Activated naive CD8-positive, alpha-beta T cell treated with anti-CD3 and anti-CD28 coated beads for 36 hours (primary cell): Measurements from ENCODE around the gene S100A8. TPM values are rescaled to one million over a fixed set of nuclear protein-coding genes. Genes with fewer than 3 reads are reported as not detected.

Source experiments
- DNase-seq: peaks from one replicate; pipeline ENCODE4 v3.0.0; 2021
- H3K27ac Mint-ChIP-seq: one replicate; pipeline ENCODE4 v1.8.0; 2022; ENCODE audit warnings: mild to moderate bottlenecking, moderate library complexity, mixed read lengths
- H3K27me3 Mint-ChIP-seq: one replicate; pipeline ENCODE4 v1.8.0; 2022; ENCODE audit warnings: mild to moderate bottlenecking, mixed read lengths
- H3K36me3 Mint-ChIP-seq: one replicate; pipeline ENCODE4 v1.8.0; 2021; ENCODE audit warnings: mild to moderate bottlenecking, mixed read lengths
- H3K4me1 Mint-ChIP-seq: one replicate; pipeline ENCODE4 v1.8.0; 2021; ENCODE audit warnings: mixed read lengths
- H3K4me3 Mint-ChIP-seq: one replicate; pipeline ENCODE4 v1.8.0; 2022; ENCODE audit warnings: mild to moderate bottlenecking, moderate library complexity, mixed read lengths
- H3K9me3 Mint-ChIP-seq: one replicate; pipeline ENCODE4 v1.8.0; 2022; ENCODE audit warnings: mixed read lengths
- total RNA-seq, 2 experiments: library from RNA; stranded (reverse); gene quantifications; one replicate each; pipeline ENCODE4 v1.2.3, GENCODE V29; 2021

Gene S100A8
- total RNA-seq, 2 experiments from 2014 or later, result not detected

DNA sequence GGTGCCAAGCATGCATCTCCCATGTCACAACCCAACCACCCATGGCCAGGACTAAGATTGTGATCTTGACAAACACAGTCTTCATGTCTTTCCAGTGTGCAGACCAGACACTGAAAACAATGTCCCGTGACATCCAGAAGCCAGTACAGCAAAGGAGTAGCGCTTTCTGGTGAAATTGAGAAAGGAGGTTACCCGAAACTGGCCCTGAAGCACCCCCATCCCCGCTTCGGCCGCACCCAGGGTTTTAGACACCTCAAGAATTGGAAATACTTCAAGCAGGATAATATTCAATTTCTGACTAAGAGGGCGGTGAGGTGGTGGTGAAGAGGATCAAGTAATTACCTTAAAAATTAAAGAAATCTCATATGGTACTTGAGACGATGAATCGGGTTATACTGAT lies 10.6 kb upstream of the S100A8 start:
- Mint-ChIP-seq H3K4me1 (no peaks in the 10 kb centered on the region), H3K36me3 (no peaks in the 10 kb centered on the region), H3K4me3 (no peak overlapping the region), H3K27me3 (peaks cover 7% of the 10 kb centered on the region), H3K9me3 (peaks cover 2% of the 10 kb centered on the region), H3K27ac (no peak overlapping the region)
- DNase-seq, result no peak

DNA sequence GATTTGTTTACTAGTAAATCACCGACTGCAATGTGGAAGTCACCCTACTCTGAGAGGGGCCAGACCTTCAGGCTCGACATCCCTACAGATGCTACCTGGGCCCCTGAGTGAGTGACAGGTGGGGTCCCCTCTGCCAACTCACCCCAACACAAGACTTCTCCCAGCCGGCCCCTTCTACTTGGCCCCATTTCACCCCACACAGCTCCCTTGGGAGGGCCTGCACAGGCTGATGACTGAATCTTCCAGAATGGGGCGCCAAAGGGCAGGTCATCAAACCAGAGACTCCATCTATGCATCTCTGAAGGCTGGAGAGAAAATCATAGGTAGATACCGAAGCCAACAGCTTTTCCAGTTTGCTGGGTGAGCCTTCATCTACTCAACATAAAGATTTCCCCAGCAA lies 9.4 kb upstream of the S100A8 start:
- H3K4me1 Mint-ChIP-seq, result no peaks in the 10 kb centered on the region

GRCh38 chr1:153399401-153400055 lies 8.7 kb upstream of the S100A8 start:
- Mint-ChIP-seq H3K9me3 (peaks cover under 1% of the 10 kb centered on the region), H3K27ac (no peak overlapping the region), H3K4me1 (no peaks in the 10 kb centered on the region), H3K36me3 (no peaks in the 10 kb centered on the region), H3K4me3 (no peak overlapping the region), H3K27me3 (peaks cover 7% of the 10 kb centered on the region)
- no peak for DNase-seq

More for the DNA sequence above, 9.4 kb upstream of the S100A8 start:
- no peak overlapping the region for H3K4me3 Mint-ChIP-seq
- H3K27ac Mint-ChIP-seq, result no peak overlapping the region
- no peaks in the 10 kb centered on the region for H3K36me3 Mint-ChIP-seq
- peaks cover 7% of the 10 kb centered on the region for H3K27me3 Mint-ChIP-seq
- peaks cover 2% of the 10 kb centered on the region for H3K9me3 Mint-ChIP-seq
- no peak for DNase-seq

GRCh38 chr1:153397924-153398651 lies 7.2 kb upstream of the S100A8 start:
- Mint-ChIP-seq H3K36me3 (no peaks in the 10 kb centered on the region), H3K4me1 (no peaks in the 10 kb centered on the region), H3K9me3 (no peaks in the 10 kb centered on the region), H3K27ac (no peak overlapping the region), H3K27me3 (peaks cover 3% of the 10 kb centered on the region), H3K4me3 (no peak overlapping the region)
- no peak for DNase-seq

DNA sequence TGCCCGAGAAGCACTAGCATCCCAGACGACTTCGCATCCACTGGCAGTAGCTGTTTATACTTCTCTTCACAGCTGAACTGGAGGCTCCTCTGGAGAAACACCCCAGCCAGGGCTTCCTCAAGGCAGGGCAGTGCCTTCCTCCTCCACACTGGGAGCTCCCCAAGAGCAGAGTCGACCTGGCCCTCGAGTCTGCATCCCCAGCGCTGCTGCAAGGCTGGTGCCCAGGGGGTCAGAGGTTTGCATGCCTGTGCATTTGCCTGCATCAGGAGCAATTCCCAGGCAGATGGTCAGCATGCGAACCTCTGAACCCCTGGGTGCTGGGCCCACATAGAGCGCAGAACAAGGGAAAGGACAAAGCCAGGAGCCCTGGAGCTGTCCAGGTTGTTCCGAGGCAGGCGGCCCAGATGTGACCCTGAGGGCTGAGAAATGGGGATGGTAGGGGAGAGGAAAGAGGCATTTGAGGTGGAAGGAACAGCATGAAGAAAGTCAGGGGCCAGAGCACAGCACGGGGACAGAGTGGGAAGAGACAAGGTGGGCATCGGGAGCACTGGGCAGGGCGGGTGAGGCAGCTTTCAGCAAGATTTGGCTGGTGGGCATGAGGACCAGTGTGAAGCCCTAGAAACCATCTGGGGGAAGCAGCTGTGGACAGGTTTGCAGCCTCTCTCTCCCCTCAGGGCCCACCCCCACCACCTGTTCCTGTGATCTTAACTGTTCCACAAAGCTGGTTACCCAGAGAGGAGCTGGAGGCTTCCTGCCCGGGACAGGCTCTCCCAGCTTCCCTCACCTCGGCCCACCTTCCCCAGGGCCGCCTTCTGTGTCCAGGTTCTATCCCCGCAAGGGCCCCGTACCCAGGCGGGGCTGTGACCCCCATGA lies 6.4 kb upstream of the S100A8 start:
- Mint-ChIP-seq H3K36me3 (no peaks in the 10 kb centered on the region), H3K4me3 (no peak overlapping the region), H3K4me1 (no peaks in the 10 kb centered on the region), H3K27ac (no peak overlapping the region), H3K27me3 (peaks cover 3% of the 10 kb centered on the region), H3K9me3 (no peaks in the 10 kb centered on the region)
- DNase-seq, result no peak

DNA sequence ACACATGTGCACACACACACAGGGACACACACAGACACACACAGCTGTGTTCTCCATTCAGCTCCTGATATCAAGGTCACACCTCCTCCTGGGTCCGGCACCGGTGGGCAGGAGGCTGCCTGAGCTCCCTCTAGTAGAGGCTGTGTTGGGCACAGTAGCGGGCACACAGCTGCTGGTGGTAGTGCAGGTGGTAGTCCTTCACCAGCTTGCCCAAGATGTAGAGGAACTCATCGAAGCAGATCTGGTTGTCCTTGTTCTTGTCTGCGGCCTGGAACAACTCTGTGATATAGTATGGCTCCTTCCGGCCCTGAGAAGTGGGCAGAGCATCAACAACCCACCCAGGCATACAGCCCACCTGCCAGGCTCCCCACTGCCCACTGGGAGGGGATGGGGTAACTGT lies 5.6 kb upstream of the S100A8 start:
- no peak for DNase-seq
- Mint-ChIP-seq H3K27ac (no peak overlapping the region), H3K4me1 (no peaks in the 10 kb centered on the region), H3K4me3 (no peak overlapping the region), H3K36me3 (no peaks in the 10 kb centered on the region), H3K27me3 (peaks cover 3% of the 10 kb centered on the region), H3K9me3 (no peaks in the 10 kb centered on the region)

- no peak overlapping the region for H3K4me3 Mint-ChIP-seq
- H3K9me3 Mint-ChIP-seq, result no peaks in the 10 kb centered on the region
- H3K4me1 Mint-ChIP-seq, result no peaks in the 10 kb centered on the region
- DNase-seq, result no peak
- peaks cover 3% of the 10 kb centered on the region for H3K27me3 Mint-ChIP-seq
- no peak overlapping the region for H3K27ac Mint-ChIP-seq
- H3K36me3 Mint-ChIP-seq, result no peaks in the 10 kb centered on the region
These were observed 4.9 kb upstream of the S100A8 start for GRCh38 chr1:153395776-153396175.

DNA sequence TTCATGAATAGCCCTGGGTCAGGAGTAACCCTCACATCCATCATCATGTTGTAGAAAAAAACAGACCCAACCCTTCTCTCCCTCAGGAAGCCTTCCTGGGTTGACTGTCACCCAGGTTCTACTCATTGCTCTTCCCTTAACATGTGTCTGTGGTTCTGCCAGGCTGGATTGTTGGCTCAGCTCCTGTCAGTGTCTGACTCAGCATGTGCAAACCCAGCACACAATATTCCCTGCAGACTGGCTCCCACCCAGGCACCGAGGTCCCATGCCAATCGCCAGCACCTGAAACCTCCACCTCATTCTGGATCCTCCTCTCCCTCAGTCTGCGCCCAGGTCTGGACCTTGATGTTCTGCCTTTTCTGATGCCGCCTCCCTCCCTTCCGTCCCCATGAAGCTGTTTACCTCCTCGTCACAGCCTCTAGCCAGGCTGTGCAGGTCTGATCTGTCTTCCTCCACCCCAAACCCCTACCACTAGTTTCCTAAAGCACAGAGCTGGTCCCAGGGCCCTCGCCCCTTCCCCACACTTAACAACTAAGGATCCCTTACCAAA lies 4.3 kb upstream of the S100A8 start:
- Mint-ChIP-seq H3K27me3 (peaks cover 3% of the 10 kb centered on the region), H3K36me3 (no peaks in the 10 kb centered on the region), H3K4me3 (no peak overlapping the region), H3K4me1 (no peaks in the 10 kb centered on the region), H3K27ac (no peak overlapping the region), H3K9me3 (no peaks in the 10 kb centered on the region)
- no peak for DNase-seq

GRCh38 chr1:153394391-153394790 lies 3.5 kb upstream of the S100A8 start:
- Mint-ChIP-seq H3K4me3 (no peak overlapping the region), H3K36me3 (no peaks in the 10 kb centered on the region), H3K4me1 (no peaks in the 10 kb centered on the region), H3K9me3 (no peaks in the 10 kb centered on the region), H3K27ac (no peak overlapping the region), H3K27me3 (peaks cover 3% of the 10 kb centered on the region)
- DNase-seq, result no peak

DNA sequence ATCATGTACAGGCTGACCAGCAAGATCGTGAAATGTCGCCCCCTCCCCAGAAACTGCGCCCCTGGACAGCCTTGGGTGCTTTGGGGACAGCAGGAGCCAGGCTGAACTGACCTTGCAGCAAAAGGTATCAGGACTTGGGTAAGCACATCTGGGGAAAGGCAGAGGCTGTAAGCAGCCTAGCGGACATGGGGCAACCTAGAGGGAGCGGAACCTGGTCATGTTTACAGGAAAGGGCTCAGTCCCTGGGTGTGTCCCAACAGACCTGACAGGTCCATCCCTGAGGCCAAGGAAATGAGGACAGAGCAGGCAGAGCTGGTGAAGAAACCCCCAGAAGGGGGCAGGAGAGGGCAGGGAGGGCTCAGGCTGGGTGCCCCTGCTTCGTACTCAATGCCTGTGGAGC lies 3.1 kb upstream of the S100A8 start:
- H3K4me1 Mint-ChIP-seq, result no peaks in the 10 kb centered on the region
- no peaks in the 10 kb centered on the region for H3K9me3 Mint-ChIP-seq
- H3K27ac Mint-ChIP-seq, result no peak overlapping the region
- no peak for DNase-seq
- H3K36me3 Mint-ChIP-seq, result no peaks in the 10 kb centered on the region
- peaks cover 3% of the 10 kb centered on the region for H3K27me3 Mint-ChIP-seq
- H3K4me3 Mint-ChIP-seq, result no peak overlapping the region

DNA sequence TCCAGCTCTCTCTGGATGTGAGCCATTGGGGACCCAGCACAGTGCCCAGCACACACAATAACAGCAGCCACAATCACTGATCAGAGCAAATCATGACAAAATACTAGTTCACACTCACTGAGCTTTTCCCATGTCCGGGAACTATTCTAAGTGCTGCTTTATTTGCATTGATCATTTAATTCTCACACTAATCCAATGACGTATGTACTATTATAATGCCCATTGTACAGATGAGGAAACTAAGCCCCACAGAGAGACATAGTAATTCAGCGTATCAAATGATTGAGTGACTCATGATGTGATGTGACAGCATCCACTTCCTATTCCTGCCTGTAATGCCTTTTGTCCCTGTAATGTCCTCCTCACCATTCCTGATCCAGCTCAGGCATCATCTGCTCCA lies 1.9 kb upstream of the S100A8 start:
- Mint-ChIP-seq H3K36me3 (no peaks in the 10 kb centered on the region), H3K27me3 (peaks cover 3% of the 10 kb centered on the region), H3K4me3 (no peak overlapping the region), H3K27ac (no peak overlapping the region), H3K9me3 (no peaks in the 10 kb centered on the region), H3K4me1 (no peaks in the 10 kb centered on the region)
- DNase-seq, result no peak

- no peak overlapping the region for H3K27ac Mint-ChIP-seq
- H3K9me3 Mint-ChIP-seq, result no peaks in the 10 kb centered on the region
- H3K27me3 Mint-ChIP-seq, result peaks cover 3% of the 10 kb centered on the region
- no peaks in the 10 kb centered on the region for H3K4me1 Mint-ChIP-seq
- no peak for DNase-seq
- no peak overlapping the region for H3K4me3 Mint-ChIP-seq
- no peaks in the 10 kb centered on the region for H3K36me3 Mint-ChIP-seq
These were observed 1.4 kb upstream of the S100A8 start for GRCh38 chr1:153392258-153392657.

DNA sequence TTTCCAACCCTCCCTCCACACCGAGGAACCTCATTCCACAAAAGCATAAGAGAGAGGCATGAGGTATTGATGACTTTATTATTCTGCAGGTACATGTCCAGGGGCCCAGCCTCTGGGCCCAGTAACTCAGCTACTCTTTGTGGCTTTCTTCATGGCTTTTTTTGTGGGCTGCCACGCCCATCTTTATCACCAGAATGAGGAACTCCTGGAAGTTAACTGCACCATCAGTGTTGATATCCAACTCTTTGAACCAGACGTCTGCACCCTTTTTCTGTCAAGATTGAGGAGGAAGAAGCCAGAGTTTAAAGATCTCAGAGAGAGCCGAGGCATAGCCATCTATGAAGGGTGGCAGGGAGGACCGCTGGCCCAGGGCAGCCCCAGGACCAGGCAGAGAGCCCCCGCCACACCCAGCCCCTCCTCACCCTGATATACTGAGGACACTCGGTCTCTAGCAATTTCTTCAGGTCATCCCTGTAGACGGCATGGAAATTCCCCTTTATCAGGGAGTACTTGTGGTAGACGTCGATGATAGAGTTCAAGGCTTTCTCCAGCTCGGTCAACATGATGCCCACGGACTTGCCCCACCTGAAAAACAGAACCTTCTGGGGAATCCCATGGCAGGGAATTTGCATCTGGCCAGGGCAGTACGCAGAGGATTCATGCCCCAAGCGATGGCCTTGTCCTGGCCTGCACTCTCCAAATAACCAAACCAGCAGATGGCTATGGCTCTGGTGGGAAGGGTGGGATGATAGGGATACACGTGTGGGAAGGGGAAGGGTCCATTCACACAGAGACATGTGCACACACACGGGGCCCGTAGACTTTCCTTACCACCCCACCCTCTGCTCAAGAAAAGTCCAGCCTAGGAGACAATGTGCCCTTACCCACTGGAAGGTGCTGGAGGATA lies 647 bp downstream of the S100A8 start:
- peaks cover 5% of the 10 kb centered on the region for H3K27me3 Mint-ChIP-seq
- H3K36me3 Mint-ChIP-seq, result no peaks in the 10 kb centered on the region
- no peaks in the 10 kb centered on the region for H3K4me1 Mint-ChIP-seq
- no peak overlapping the region for H3K27ac Mint-ChIP-seq
- H3K4me3 Mint-ChIP-seq, result no peak overlapping the region
- DNase-seq, result no peak
- no peaks in the 10 kb centered on the region for H3K9me3 Mint-ChIP-seq

- no peaks in the 10 kb centered on the region for H3K9me3 Mint-ChIP-seq
- H3K4me3 Mint-ChIP-seq, result no peak overlapping the region
- no peak overlapping the region for H3K27ac Mint-ChIP-seq
- H3K27me3 Mint-ChIP-seq, result peaks cover 8% of the 10 kb centered on the region
- H3K4me1 Mint-ChIP-seq, result no peaks in the 10 kb centered on the region
- H3K36me3 Mint-ChIP-seq, result no peaks in the 10 kb centered on the region
- no peak for DNase-seq
These were observed 1.5 kb downstream of the S100A8 start for GRCh38 chr1:153389401-153389800.
